SK-N-SH (cell line): Measurements from ENCODE around the gene CNP. TPM values are rescaled to one million over a fixed set of nuclear protein-coding genes. Genes with fewer than 3 reads are reported as not detected.

Experiments used
- CTCF ChIA-PET: fragments of 300-600, 350-600 bp; formaldehyde crosslinking; extraction: SDS; loops from one replicate; lab custom pipeline; 2021; lab: Yijun Ruan, JAX
- POLR2A ChIA-PET: fragments of 350-600 bp; sonication (Branson Sonifier 250); formaldehyde crosslinking; extraction: SDS; loops from one replicate; lab custom pipeline; 2020; ENCODE audit warnings: antibody characterized with exemption, inconsistent platforms; lab: Yijun Ruan, JAX
- DNase-seq: peaks from one replicate; pipeline ENCODE4 v3.0.0; 2012
- H2AFZ ChIP-seq: fragments of 200-600 bp; sonication (generic); 2 replicates; pipeline ENCODE4 v1.8.1; 2016; ENCODE audit warnings: antibody characterized with exemption, mild to moderate bottlenecking, low read depth
- H3F3A ChIP-seq: fragments of 200-600 bp; sonication (generic); replicated peaks from 2 replicates; pipeline ENCODE3; 2016; ENCODE audit warnings: antibody characterized with exemption, mild to moderate bottlenecking; ENCODE audit not compliant: insufficient read depth
- H3K27ac ChIP-seq, 2 experiments: fragments of 200-500 bp in 1 of 2; fragments of 200-600 bp in 1 of 2; sonication (Bioruptor generic) in 1 of 2; sonication (generic), shearing (Covaris generic) in 1 of 2; 2 replicates each; pipeline versions ENCODE4 v1.5.1 to v1.6.1; 2014 to 2016; ENCODE audit warnings: low read depth in 2 of 2, inconsistent platforms in 1 of 2, low read length in 1 of 2, mild to moderate bottlenecking in 1 of 2, mixed read lengths in 1 of 2
- H3K27me3 ChIP-seq: fragments of 200-600 bp; sonication (generic), shearing (Covaris generic); 2 replicates; pipeline ENCODE4 v1.6.1; 2016; ENCODE audit warnings: mixed run types; ENCODE audit not compliant: insufficient read depth
- H3K36me3 ChIP-seq, 2 experiments: fragments of 200-500 bp in 1 of 2; fragments of 200-600 bp in 1 of 2; sonication (Bioruptor generic) in 1 of 2; sonication (generic) in 1 of 2; replicated peaks in 1 of 2; 2 replicates each; pipeline versions ENCODE3 to v1.5.1; 2014 to 2016; ENCODE audit warnings: low read length in 1 of 2, mild to moderate bottlenecking in 1 of 2; ENCODE audit not compliant: insufficient read depth in 2 of 2, control insufficient read depth in 1 of 2
- H3K4me1 ChIP-seq, 2 experiments: fragments of 200-500 bp in 1 of 2; fragments of 200-600 bp in 1 of 2; sonication (Bioruptor generic) in 1 of 2; sonication (generic), shearing (Covaris generic) in 1 of 2; 2 replicates each; pipeline versions ENCODE4 v1.5.1 to v1.6.1; 2014 to 2016; ENCODE audit warnings: low read depth in 1 of 2, low read length in 1 of 2, mixed run types in 1 of 2; ENCODE audit not compliant: insufficient read depth in 2 of 2, control insufficient read depth in 1 of 2
- H3K4me2 ChIP-seq: fragments of 200-600 bp; sonication (generic), shearing (Covaris generic); 2 replicates; pipeline ENCODE4 v1.6.1; 2017; ENCODE audit warnings: mixed run types
- H3K4me3 ChIP-seq, 2 experiments: fragments of 200-500 bp in 1 of 2; fragments of 200-600 bp in 1 of 2; sonication (Bioruptor generic) in 1 of 2; sonication (generic), shearing (Covaris generic) in 1 of 2; 2 replicates each; pipeline versions ENCODE4 v1.5.1 to v1.8.1; 2014 to 2016; ENCODE audit warnings: low read depth in 2 of 2, inconsistent platforms in 1 of 2, low read length in 1 of 2, mild to moderate bottlenecking in 1 of 2, mixed read lengths in 1 of 2, moderate library complexity in 1 of 2
- H3K79me2 ChIP-seq: fragments of 200-600 bp; sonication (generic); 2 replicates; pipeline ENCODE4 v1.8.1; 2017; ENCODE audit warnings: mild to moderate bottlenecking; ENCODE audit not compliant: insufficient read depth
- H3K9ac ChIP-seq: fragments of 200-600 bp; sonication (generic); 2 replicates; pipeline ENCODE4 v1.6.1; 2017; ENCODE audit warnings: mixed run types
- H3K9me2 ChIP-seq: fragments of 200-600 bp; sonication (generic); 2 replicates; pipeline ENCODE4 v1.6.1; 2017; ENCODE audit warnings: mixed run types
- H3K9me3 ChIP-seq: fragments of 200-600 bp; sonication (generic); 2 replicates; pipeline ENCODE4 v1.6.1; 2017; ENCODE audit warnings: mixed run types, mild to moderate bottlenecking, moderate library complexity
- H4K20me1 ChIP-seq: fragments of 200-600 bp; sonication (generic); 2 replicates; pipeline ENCODE4 v1.6.1; 2017; ENCODE audit warnings: mild to moderate bottlenecking, mixed run types; ENCODE audit not compliant: insufficient read depth
- EP300 ChIP-seq, 2 experiments: IDR thresholded peaks; 2 replicates each; pipeline versions ENCODE4 v1.4.0 to v1.6.1; 2012; ENCODE audit warnings: borderline replicate concordance in 1 of 2, low read depth in 1 of 2, low read length in 1 of 2
- EZH2phosphoT487 ChIP-seq: fragments of 200-600 bp; sonication (generic); IDR thresholded peaks from 2 replicates; pipeline ENCODE4 v1.6.1; 2017; ENCODE audit warnings: low read depth, mixed run types, mild to moderate bottlenecking, antibody characterized with exemption, moderate library complexity, borderline replicate concordance
- FOSL2 ChIP-seq: IDR thresholded peaks from 2 replicates; pipeline ENCODE4 v1.4.0; 2012; ENCODE audit warnings: low read depth, mild to moderate bottlenecking, moderate library complexity, borderline replicate concordance
- GABPA ChIP-seq: IDR thresholded peaks from 2 replicates; pipeline ENCODE4 v1.4.0; 2012; ENCODE audit warnings: low read depth, mild to moderate bottlenecking
- GATA2 ChIP-seq: sonication (generic); formaldehyde crosslinking; IDR thresholded peaks from 2 replicates; pipeline ENCODE4 v1.5.0; 2020; ENCODE audit warnings: mild to moderate bottlenecking, missing genetic modification reagents
- MXI1 ChIP-seq: IDR thresholded peaks from 2 replicates; pipeline ENCODE4 v1.6.1; 2012; ENCODE audit warnings: mild to moderate bottlenecking, low read depth, low read length, improper control_type of control experiment
- NFIC ChIP-seq: IDR thresholded peaks from 2 replicates; pipeline ENCODE4 v1.4.0; 2012; ENCODE audit warnings: borderline replicate concordance
- NRF1 ChIP-seq: IDR thresholded peaks from 2 replicates; pipeline ENCODE4 v1.6.1; 2012; ENCODE audit warnings: low read depth, mild to moderate bottlenecking, low read length
- POLR2AphosphoS5 ChIP-seq: IDR thresholded peaks from 2 replicates; pipeline ENCODE4 v1.6.1; 2012; ENCODE audit warnings: low read depth, low read length
- SIN3A ChIP-seq: IDR thresholded peaks from 2 replicates; pipeline ENCODE4 v1.6.1; 2012; ENCODE audit warnings: low read depth, mild to moderate bottlenecking, low read length, moderate library complexity, borderline replicate concordance
- TEAD4 ChIP-seq: IDR thresholded peaks from 2 replicates; pipeline ENCODE4 v1.4.0; 2012; ENCODE audit warnings: mild to moderate bottlenecking, borderline replicate concordance; ENCODE audit not compliant: insufficient read depth
- YY1 ChIP-seq: IDR thresholded peaks from 2 replicates; pipeline ENCODE4 v1.4.0; 2012; ENCODE audit warnings: low read depth, mild to moderate bottlenecking
- WGBS: methylation state at CpG from one replicate; pipeline ENCODE4 v1.1.6; 2017; ENCODE audit warnings: low lambda C conversion rate; 5-methylcytosine and 5-hydroxymethylcytosine counted together
- polyA plus RNA-seq, 3 experiments: library from polyadenylated mRNA; depleted of rRNA; stranded (reverse); fragments of >200 nt; gene quantifications; 2 replicates each; pipeline ENCODE4 v1.2.3, GENCODE V29; 2012
- TF ChIP-seq, protein P1 (sequence below): fragments of 150-350 bp; IDR thresholded peaks from 2 replicates; pipeline ENCODE4 v1.6.1; 2016; ENCODE audit warnings: mild to moderate bottlenecking, low read depth, low read length
- TF ChIP-seq, protein P2 (sequence below): IDR thresholded peaks from 2 replicates; pipeline ENCODE4 v1.6.1; 2012; ENCODE audit warnings: mild to moderate bottlenecking, low read depth, low read length, moderate library complexity

Gene CNP
- polyA plus RNA-seq, 1 of the 3 experiments (the other 2 are of a cell fraction) = 54.8 TPM

DNA sequence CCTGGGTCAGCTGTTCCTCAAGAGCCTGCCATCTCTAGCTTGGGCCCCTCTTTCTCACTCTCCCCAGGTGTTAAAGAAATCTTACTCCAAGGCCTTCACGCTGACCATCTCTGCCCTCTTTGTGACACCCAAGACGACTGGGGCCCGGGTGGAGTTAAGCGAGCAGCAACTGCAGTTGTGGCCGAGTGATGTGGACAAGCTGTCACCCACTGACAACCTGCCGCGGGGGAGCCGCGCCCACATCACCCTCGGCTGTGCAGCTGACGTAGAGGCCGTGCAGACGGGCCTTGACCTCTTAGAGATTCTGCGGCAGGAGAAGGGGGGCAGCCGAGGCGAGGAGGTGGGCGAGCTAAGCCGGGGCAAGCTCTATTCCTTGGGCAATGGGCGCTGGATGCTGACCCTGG, 6.8 kb downstream of the CNP start:
- Histone ChIP-seq H3K4me2 (no peak overlapping the region), H3K36me3 (peaks cover 47 to 80% of the 10 kb centered on the region in 2 experiments), H3K4me1 (peaks cover 0 to 60% of the 10 kb centered on the region in 2 experiments; a peak in 2 of 4 replicates), H3K27me3 (no peaks in the 10 kb centered on the region), H3K9ac (no peak overlapping the region), H4K20me1 (0 out of 2 replicates have a peak, but pooled peaks cover 8% of the 10 kb centered on the region), H3F3A (peaks cover 10% of the 10 kb centered on the region), H2AFZ (no peak overlapping the region), H3K79me2 (peaks cover 41% of the 10 kb centered on the region), H3K9me2 (no peaks in the 10 kb centered on the region), H3K4me3 (no peak overlapping the region; a peak in 1 of 4 replicates), H3K9me3 (no peaks in the 10 kb centered on the region), H3K27ac (peak overlapping the region in 1 of 2 experiments; percentile 92; a peak in 2 of 4 replicates)
- ChIA-PET CTCF (interaction anchor here (1.1 to 5.4 kb wide), 8 partner anchors 9 to 187 kb away, joined by 3 to 47 read pairs (median 4); partner anchors contain the start of genes DNAJC7 and JUP), POLR2A (interaction anchor here (1.1 to 1.8 kb wide), 5 partner anchors 9 to 44 kb away, joined by 3 to 19 read pairs (median 4); partner anchors contain the start of gene DNAJC7)
- TF ChIP-seq GATA2 (CRISPR knock-in tag) = no peak
- no peak for TF ChIP-seq NFIC
- TF ChIP-seq POLR2AphosphoS5 = no peak
- TF ChIP-seq TEAD4 = no peak
- TF ChIP-seq GABPA = no peak
- TF ChIP-seq, protein P1, sequence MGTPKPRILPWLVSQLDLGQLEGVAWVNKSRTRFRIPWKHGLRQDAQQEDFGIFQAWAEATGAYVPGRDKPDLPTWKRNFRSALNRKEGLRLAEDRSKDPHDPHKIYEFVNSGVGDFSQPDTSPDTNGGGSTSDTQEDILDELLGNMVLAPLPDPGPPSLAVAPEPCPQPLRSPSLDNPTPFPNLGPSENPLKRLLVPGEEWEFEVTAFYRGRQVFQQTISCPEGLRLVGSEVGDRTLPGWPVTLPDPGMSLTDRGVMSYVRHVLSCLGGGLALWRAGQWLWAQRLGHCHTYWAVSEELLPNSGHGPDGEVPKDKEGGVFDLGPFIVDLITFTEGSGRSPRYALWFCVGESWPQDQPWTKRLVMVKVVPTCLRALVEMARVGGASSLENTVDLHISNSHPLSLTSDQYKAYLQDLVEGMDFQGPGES = no peak
- no peak for TF ChIP-seq EZH2phosphoT487
- TF ChIP-seq EP300 (IDR thresholded peaks at IDR 0.05; ENCODE audit: borderline replicate concordance in 1 of 2, low read depth in 1 of 2, low read length in 1 of 2) = no peak
- TF ChIP-seq NRF1 = no peak
- no peak for TF ChIP-seq MXI1
- TF ChIP-seq, protein P2, sequence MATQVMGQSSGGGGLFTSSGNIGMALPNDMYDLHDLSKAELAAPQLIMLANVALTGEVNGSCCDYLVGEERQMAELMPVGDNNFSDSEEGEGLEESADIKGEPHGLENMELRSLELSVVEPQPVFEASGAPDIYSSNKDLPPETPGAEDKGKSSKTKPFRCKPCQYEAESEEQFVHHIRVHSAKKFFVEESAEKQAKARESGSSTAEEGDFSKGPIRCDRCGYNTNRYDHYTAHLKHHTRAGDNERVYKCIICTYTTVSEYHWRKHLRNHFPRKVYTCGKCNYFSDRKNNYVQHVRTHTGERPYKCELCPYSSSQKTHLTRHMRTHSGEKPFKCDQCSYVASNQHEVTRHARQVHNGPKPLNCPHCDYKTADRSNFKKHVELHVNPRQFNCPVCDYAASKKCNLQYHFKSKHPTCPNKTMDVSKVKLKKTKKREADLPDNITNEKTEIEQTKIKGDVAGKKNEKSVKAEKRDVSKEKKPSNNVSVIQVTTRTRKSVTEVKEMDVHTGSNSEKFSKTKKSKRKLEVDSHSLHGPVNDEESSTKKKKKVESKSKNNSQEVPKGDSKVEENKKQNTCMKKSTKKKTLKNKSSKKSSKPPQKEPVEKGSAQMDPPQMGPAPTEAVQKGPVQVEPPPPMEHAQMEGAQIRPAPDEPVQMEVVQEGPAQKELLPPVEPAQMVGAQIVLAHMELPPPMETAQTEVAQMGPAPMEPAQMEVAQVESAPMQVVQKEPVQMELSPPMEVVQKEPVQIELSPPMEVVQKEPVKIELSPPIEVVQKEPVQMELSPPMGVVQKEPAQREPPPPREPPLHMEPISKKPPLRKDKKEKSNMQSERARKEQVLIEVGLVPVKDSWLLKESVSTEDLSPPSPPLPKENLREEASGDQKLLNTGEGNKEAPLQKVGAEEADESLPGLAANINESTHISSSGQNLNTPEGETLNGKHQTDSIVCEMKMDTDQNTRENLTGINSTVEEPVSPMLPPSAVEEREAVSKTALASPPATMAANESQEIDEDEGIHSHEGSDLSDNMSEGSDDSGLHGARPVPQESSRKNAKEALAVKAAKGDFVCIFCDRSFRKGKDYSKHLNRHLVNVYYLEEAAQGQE = no peak
- no peak for TF ChIP-seq YY1
- TF ChIP-seq FOSL2 = no peak
- no peak for TF ChIP-seq SIN3A
- no peak for DNase-seq
- 87% methylated on average over 19 of the region's 19 CpGs for WGBS
